ENCODE data around the gene KCNMB1.

- TF ChIP-seq SIX5 (IDR thresholded peaks at IDR 0.05; ENCODE audit: low read depth, low read length, severe bottlenecking) (no peak), MTA3 (IDR thresholded peaks at IDR 0.05; ENCODE audit: borderline replicate concordance, low read length) (no peak), POLR2A (IDR thresholded peaks at IDR 0.05; ENCODE audit: low read depth, low read length) (no peak), BRCA1 (IDR thresholded peaks at IDR 0.05; ENCODE audit: low read depth, low read length) (no peak)
- TF ChIP-seq, protein P1, sequence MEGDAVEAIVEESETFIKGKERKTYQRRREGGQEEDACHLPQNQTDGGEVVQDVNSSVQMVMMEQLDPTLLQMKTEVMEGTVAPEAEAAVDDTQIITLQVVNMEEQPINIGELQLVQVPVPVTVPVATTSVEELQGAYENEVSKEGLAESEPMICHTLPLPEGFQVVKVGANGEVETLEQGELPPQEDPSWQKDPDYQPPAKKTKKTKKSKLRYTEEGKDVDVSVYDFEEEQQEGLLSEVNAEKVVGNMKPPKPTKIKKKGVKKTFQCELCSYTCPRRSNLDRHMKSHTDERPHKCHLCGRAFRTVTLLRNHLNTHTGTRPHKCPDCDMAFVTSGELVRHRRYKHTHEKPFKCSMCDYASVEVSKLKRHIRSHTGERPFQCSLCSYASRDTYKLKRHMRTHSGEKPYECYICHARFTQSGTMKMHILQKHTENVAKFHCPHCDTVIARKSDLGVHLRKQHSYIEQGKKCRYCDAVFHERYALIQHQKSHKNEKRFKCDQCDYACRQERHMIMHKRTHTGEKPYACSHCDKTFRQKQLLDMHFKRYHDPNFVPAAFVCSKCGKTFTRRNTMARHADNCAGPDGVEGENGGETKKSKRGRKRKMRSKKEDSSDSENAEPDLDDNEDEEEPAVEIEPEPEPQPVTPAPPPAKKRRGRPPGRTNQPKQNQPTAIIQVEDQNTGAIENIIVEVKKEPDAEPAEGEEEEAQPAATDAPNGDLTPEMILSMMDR (IDR thresholded peaks at IDR 0.05 in 2 of 3, conservative IDR thresholded peaks at IDR 0.05 in 1 of 3; ENCODE audit: control insufficient read depth in 2 of 3, extremely low read depth in 1 of 3, insufficient read depth in 1 of 3, low read depth in 3 of 3, low read length in 3 of 3), result no peak
These were observed 31.2 kb downstream of the KCNMB1 start for GRCh38 chr5:170357955-170358444.
